H1 (cell line): ENCODE measurements around the gene NCOA1. TPM values are rescaled to one million over a fixed set of nuclear protein-coding genes. Genes with fewer than 3 reads are reported as not detected.

Source experiments
- CTCF ChIA-PET: fragments of 300-600 bp; sonication (Branson Sonifier 250); formaldehyde crosslinking; loops from one replicate; lab custom pipeline; 2021; ENCODE audit not compliant: partially characterized antibody; lab: Charles Lee
- POLR2A ChIA-PET: fragments of 300-600 bp; sonication (Branson Sonifier 250); formaldehyde crosslinking; loops from one replicate; lab custom pipeline; 2021; ENCODE audit warnings: inconsistent platforms; ENCODE audit not compliant: partially characterized antibody; lab: Charles Lee
- DNase-seq, 2 experiments: peaks; one replicate each; pipeline versions ENCODE4 v3.0.0 to v3.0.0-alpha.2; 2010 to 2022; ENCODE audit warnings: low spot score in 2 of 2, low read depth in 1 of 2, mixed read lengths in 1 of 2
- FAIRE-seq: peaks from 2 replicates; lab custom pipeline; 2011; peaks lifted over from hg19 to GRCh38; lab: Jason Lieb, UNC
- H2AFZ ChIP-seq: 2 replicates; pipeline ENCODE4 v1.8.1; 2012; ENCODE audit warnings: low read length, inconsistent platforms
- H2AK5ac ChIP-seq: 2 replicates; pipeline ENCODE4 v1.6.1; 2013; ENCODE audit warnings: low read depth, low read length
- H2BK120ac ChIP-seq: replicated peaks from 2 replicates; pipeline ENCODE3; 2013; ENCODE audit warnings: low read depth, low read length, inconsistent platforms
- H2BK12ac ChIP-seq: 2 replicates; pipeline ENCODE4 v1.6.1; 2013; ENCODE audit warnings: low read depth, low read length
- H2BK15ac ChIP-seq: 2 replicates; pipeline ENCODE4 v1.6.1; 2013; ENCODE audit warnings: low read length
- H2BK20ac ChIP-seq: 2 replicates; pipeline ENCODE4 v1.6.1; 2013; ENCODE audit warnings: low read length
- H2BK5ac ChIP-seq: 2 replicates; pipeline ENCODE4 v1.6.1; 2013; ENCODE audit warnings: low read depth, low read length
- H3K14ac ChIP-seq: 2 replicates; pipeline ENCODE4 v1.6.1; 2013; ENCODE audit warnings: inconsistent platforms; ENCODE audit not compliant: insufficient read length
- H3K18ac ChIP-seq: 2 replicates; pipeline ENCODE4 v1.6.1; 2013; ENCODE audit warnings: low read length; ENCODE audit errors: extremely low read depth
- H3K23ac ChIP-seq: 2 replicates; pipeline ENCODE4 v1.6.1; 2013; ENCODE audit warnings: inconsistent platforms; ENCODE audit not compliant: insufficient read length
- H3K23me2 ChIP-seq: 2 replicates; pipeline ENCODE4 v1.6.1; 2013; ENCODE audit warnings: low read depth, low read length
- H3K27ac ChIP-seq: 2 replicates; pipeline ENCODE4 v1.6.1; 2011; ENCODE audit warnings: low read depth, low read length, inconsistent platforms
- H3K27me3 ChIP-seq, 4 experiments: replicated peaks in 1 of 4; 1 replicate in 1 of 4; 2 replicates in 3 of 4; pipeline versions ENCODE4 v1.6.1 to v1.8.1; 2011 to 2013; ENCODE audit warnings: low read length in 3 of 4, mild to moderate bottlenecking in 3 of 4, inconsistent platforms in 2 of 4, mixed read lengths in 2 of 4, moderate library complexity in 1 of 4; ENCODE audit not compliant: control insufficient read depth in 3 of 4, insufficient read depth in 3 of 4; ENCODE audit errors: extremely low read depth in 1 of 4
- H3K36me3 ChIP-seq, 4 experiments: 2 replicates each; pipeline versions ENCODE4 v1.6.1 to v1.8.1; 2011 to 2013; ENCODE audit warnings: mild to moderate bottlenecking in 4 of 4, low read length in 3 of 4, moderate library complexity in 2 of 4, control low read depth in 1 of 4, inconsistent platforms in 1 of 4; ENCODE audit not compliant: insufficient read depth in 4 of 4, control insufficient read depth in 2 of 4
- H3K4ac ChIP-seq: replicated peaks from 2 replicates; pipeline ENCODE3; 2013; ENCODE audit warnings: low read length, low read depth, mixed read lengths, inconsistent platforms; ENCODE audit not compliant: insufficient read length
- H3K4me1 ChIP-seq, 4 experiments: replicated peaks in 1 of 4; 1 replicate in 1 of 4; 2 replicates in 3 of 4; pipeline versions ENCODE4 v1.6.1 to v1.8.1; 2011 to 2013; ENCODE audit warnings: low read length in 3 of 4, inconsistent platforms in 2 of 4, mixed read lengths in 1 of 4; ENCODE audit not compliant: insufficient read depth in 4 of 4, control insufficient read depth in 3 of 4
- H3K4me2 ChIP-seq, 2 experiments: 2 replicates each; pipeline versions ENCODE4 v1.6.1 to v1.8.1; 2011 to 2013; ENCODE audit warnings: low read depth in 2 of 2, low read length in 2 of 2, control low read depth in 1 of 2, inconsistent platforms in 1 of 2, mild to moderate bottlenecking in 1 of 2; ENCODE audit not compliant: insufficient read depth in 1 of 2
- H3K4me3 ChIP-seq, 4 experiments: fragments of 200-600, 300-600 bp in 1 of 4; sonication (generic), shearing (Covaris generic), sonication (Bioruptor Twin) in 1 of 4; 2 replicates each; pipeline versions ENCODE4 v1.5.1 to v1.8.1; 2011 to 2016; ENCODE audit warnings: low read length in 4 of 4, low read depth in 3 of 4, control low read depth in 2 of 4, inconsistent platforms in 2 of 4, mild to moderate bottlenecking in 2 of 4, mixed read lengths in 1 of 4, moderate library complexity in 1 of 4; ENCODE audit not compliant: insufficient read depth in 2 of 4; ENCODE audit errors: extremely low read depth in 1 of 4
- H3K56ac ChIP-seq: replicated peaks from 2 replicates; pipeline ENCODE3; 2013; ENCODE audit warnings: low read depth, mild to moderate bottlenecking, mixed read lengths, low read length, inconsistent platforms; ENCODE audit not compliant: insufficient read length
- H3K79me1 ChIP-seq: 2 replicates; pipeline ENCODE4 v1.6.1; 2013; ENCODE audit warnings: low read depth, low read length, control low read depth
- H3K79me2 ChIP-seq, 2 experiments: 2 replicates each; pipeline versions ENCODE4 v1.6.1 to v1.8.1; 2012 to 2013; ENCODE audit warnings: low read length in 2 of 2, mild to moderate bottlenecking in 2 of 2, inconsistent platforms in 1 of 2; ENCODE audit not compliant: insufficient read depth in 2 of 2, control insufficient read depth in 1 of 2
- H3K9ac ChIP-seq, 4 experiments: replicated peaks in 1 of 4; 1 replicate in 1 of 4; 2 replicates in 3 of 4; pipeline versions ENCODE4 v1.6.1 to v1.8.1; 2011 to 2013; ENCODE audit warnings: low read depth in 3 of 4, low read length in 3 of 4, control low read depth in 2 of 4, mild to moderate bottlenecking in 2 of 4, moderate library complexity in 2 of 4, inconsistent platforms in 1 of 4; ENCODE audit errors: extremely low read depth in 1 of 4
- H3K9me3 ChIP-seq, 2 experiments: 2 replicates each; pipeline versions ENCODE4 v1.6.1 to v1.8.1; 2012 to 2013; ENCODE audit warnings: mild to moderate bottlenecking in 2 of 2, moderate library complexity in 2 of 2, control low read depth in 1 of 2, inconsistent platforms in 1 of 2, low read depth in 1 of 2, low read length in 1 of 2, mixed read lengths in 1 of 2; ENCODE audit not compliant: insufficient read depth in 2 of 2
- H4K20me1 ChIP-seq, 2 experiments: replicated peaks in 1 of 2; 2 replicates each; pipeline versions ENCODE3 to v1.8.1; 2011 to 2013; ENCODE audit warnings: inconsistent platforms in 2 of 2, low read length in 2 of 2, mild to moderate bottlenecking in 1 of 2; ENCODE audit not compliant: insufficient read depth in 2 of 2, control insufficient read depth in 1 of 2
- H4K5ac ChIP-seq: 2 replicates; pipeline ENCODE4 v1.6.1; 2013; ENCODE audit warnings: low read length, low read depth, mixed read lengths, inconsistent platforms; ENCODE audit not compliant: insufficient read length
- H4K8ac ChIP-seq: 2 replicates; pipeline ENCODE4 v1.8.0; 2013; ENCODE audit warnings: mild to moderate bottlenecking, moderate library complexity, low read length, inconsistent platforms; ENCODE audit not compliant: insufficient read depth; ENCODE audit errors: extremely low read depth
- H4K91ac ChIP-seq: replicated peaks from 2 replicates; pipeline ENCODE3; 2013; ENCODE audit warnings: low read length, mixed read lengths, inconsistent platforms; ENCODE audit not compliant: insufficient read length
- ASH2L ChIP-seq: fragments of 200-600, 300-600 bp; sonication (generic); IDR thresholded peaks from one replicate; pipeline ENCODE4 v1.7.1; 2017; ENCODE audit warnings: low read length
- BACH1 ChIP-seq: IDR thresholded peaks from 2 replicates; pipeline ENCODE4 v1.6.1; 2012; ENCODE audit warnings: low read length, improper control_type of control experiment
- EGR1 ChIP-seq: IDR thresholded peaks from 2 replicates; pipeline ENCODE4 v1.6.1; 2011; ENCODE audit warnings: low read depth, low read length, borderline replicate concordance
- EP300 ChIP-seq, 2 experiments: IDR thresholded peaks; 1 replicate in 1 of 2; 2 replicates in 1 of 2; pipeline ENCODE4 v1.6.1; 2011 to 2012; ENCODE audit warnings: low read depth in 2 of 2, low read length in 2 of 2, mild to moderate bottlenecking in 2 of 2, borderline replicate concordance in 1 of 2, inconsistent platforms in 1 of 2, moderate library complexity in 1 of 2
- GABPA ChIP-seq: IDR thresholded peaks from 2 replicates; pipeline ENCODE4 v1.6.1; 2011; ENCODE audit warnings: mild to moderate bottlenecking, low read length, moderate library complexity, borderline replicate concordance; ENCODE audit not compliant: insufficient read depth
- HDAC2 ChIP-seq, 2 experiments: fragments of 300-600 bp in 1 of 2; sonication (generic) in 1 of 2; IDR thresholded peaks; 2 replicates each; pipeline ENCODE4 v1.6.1; 2011 to 2012; ENCODE audit warnings: low read depth in 2 of 2, low read length in 2 of 2, mild to moderate bottlenecking in 2 of 2, moderate library complexity in 2 of 2, borderline replicate concordance in 1 of 2, inconsistent platforms in 1 of 2
- JUN ChIP-seq: IDR thresholded peaks from 2 replicates; pipeline ENCODE4 v1.6.1; 2011; ENCODE audit warnings: low read depth, mild to moderate bottlenecking, improper control_type of control experiment, low read length
- MAX ChIP-seq: IDR thresholded peaks from 2 replicates; pipeline ENCODE4 v1.6.1; 2012; ENCODE audit warnings: inconsistent platforms
- PHF8 ChIP-seq: fragments of 200-600 bp; sonication (generic); conservative IDR thresholded peaks from 2 replicates; pipeline ENCODE4 v1.7.1; 2012; ENCODE audit warnings: low read depth, mild to moderate bottlenecking, inconsistent platforms, low read length, moderate library complexity
- RBBP5 ChIP-seq: IDR thresholded peaks from 2 replicates; pipeline ENCODE4 v1.7.1; 2012; ENCODE audit warnings: low read depth, mild to moderate bottlenecking, inconsistent platforms, low read length, moderate library complexity, borderline replicate concordance
- SUZ12 ChIP-seq: fragments of 200-600 bp; sonication (generic); IDR thresholded peaks from 2 replicates; pipeline ENCODE4 v1.6.1; 2012; ENCODE audit warnings: mild to moderate bottlenecking, inconsistent platforms, low read length, moderate library complexity, mixed read lengths
- TAF7 ChIP-seq: optimal IDR thresholded peaks from 2 replicates; pipeline ENCODE3; 2011; ENCODE audit warnings: low read depth, mild to moderate bottlenecking, inconsistent platforms, low read length, moderate library complexity, borderline replicate concordance
- ZNF274 ChIP-seq: IDR thresholded peaks from 2 replicates; pipeline ENCODE4 v1.7.0; 2012; ENCODE audit warnings: low read length, borderline replicate concordance; ENCODE audit errors: extremely low read depth
- WGBS, 2 experiments: shearing (Covaris generic) in 1 of 2; methylation state at CpG; one replicate each; pipeline versions ENCODE4 v1.1.6 to v1.1.7; 2013 to 2015; ENCODE audit warnings: low lambda C conversion rate in 2 of 2, mixed read lengths in 2 of 2, inconsistent platforms in 1 of 2, low coverage in 1 of 2, missing lambda C conversion rate in 1 of 2; ENCODE audit not compliant: insufficient replicate concordance in 2 of 2, insufficient coverage in 1 of 2, insufficient read length in 1 of 2; ENCODE audit errors: extremely low coverage in 1 of 2, missing lambda C conversion rate in 1 of 2; 5-methylcytosine and 5-hydroxymethylcytosine counted together
- polyA plus RNA-seq, 7 experiments: library from polyadenylated mRNA; depleted of rRNA in 3 of 7; stranded (reverse) in 5 of 7; unstranded in 2 of 7; fragments of >200 nt in 5 of 7; fragments of 200-250 nt in 2 of 7; gene quantifications; 1 replicate in 5 of 7; 2 replicates in 1 of 7; 4 replicates in 1 of 7; pipeline versions ENCODE4 v1.2.1 to v1.2.3, GENCODE V29; 2011 to 2013; ENCODE audit warnings: missing spikeins in 2 of 7, mixed read lengths in 2 of 7
- total RNA-seq: library from RNA; stranded (reverse); fragmentation: NEBNext Ultra II Directional; extraction: Animal tissue kit (Norgen Biotek cat#: 25700); gene quantifications from 2 replicates; pipeline ENCODE4 v1.2.1, GENCODE V29; 2021

Gene NCOA1
- total and polyA plus RNA-seq, 2 of the 8 experiments (the other 6 are each of a cell fraction or from before 2014, with no cell fraction given): 12.8 to 17.9 TPM

DNA sequence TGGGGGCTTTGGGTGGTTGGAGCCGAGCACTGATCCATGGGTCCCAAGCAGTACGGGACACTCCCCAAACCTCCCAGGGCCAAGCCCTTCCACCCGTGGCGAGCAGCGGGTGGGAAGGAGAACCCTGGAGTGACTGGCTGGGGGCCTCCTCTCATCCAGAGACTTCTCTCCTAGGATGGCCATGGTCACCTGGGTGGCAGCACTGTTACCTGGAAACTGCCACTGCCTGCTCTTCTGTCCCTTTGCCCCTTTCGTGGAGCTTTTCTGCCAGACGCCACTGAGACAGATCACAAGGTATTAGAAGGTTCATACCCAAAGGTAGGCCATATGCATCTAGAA is 329.1 kb downstream of the NCOA1 start:
- Histone ChIP-seq H3K9ac (no peak overlapping the region), H2BK15ac (no peak overlapping the region), H2BK20ac (0 out of 2 replicates have a peak overlapping the region, but pooled peaks have one; percentile 8), H3K9me3 (0 out of 4 replicates have a peak, but pooled peaks cover 0 to 3% of the 10 kb centered on the region in 2 experiments), H3K4ac (no peak overlapping the region), H3K23ac (no peak overlapping the region), H3K79me1 (peaks cover 3% of the 10 kb centered on the region; the same call in 1 of the 2 replicates), H4K8ac (no peak overlapping the region), H3K14ac (no peak overlapping the region), H4K5ac (no peak overlapping the region), H3K27me3 (no peaks in the 10 kb centered on the region), H3K18ac (no peak overlapping the region), H4K91ac (no peak overlapping the region), H3K27ac (no peak overlapping the region), H2BK12ac (peak overlapping the region; percentile 55; the same call in 1 of the 2 replicates), H3K4me3 (no peak overlapping the region), H3K79me2 (peaks cover 0 to 5% of the 10 kb centered on the region in 2 experiments; a peak in 1 of 4 replicates), H3K4me1 (peaks cover 15 to 25% (median 20%) of the 10 kb centered on the region in 4 experiments), H3K36me3 (peaks cover 24 to 79% (median 60%) of the 10 kb centered on the region in 4 experiments), H2BK5ac (peak overlapping the region; percentile 67), H2BK120ac (no peak overlapping the region), H2AK5ac (no peak overlapping the region), H3K23me2 (peaks cover 2% of the 10 kb centered on the region; the same call in 1 of the 2 replicates), H3K4me2 (no peak overlapping the region), H3K56ac (no peak overlapping the region), H2AFZ (no peak overlapping the region), H4K20me1 (peaks cover 0 to 9% of the 10 kb centered on the region in 2 experiments)
- no peak for FAIRE-seq
- ChIA-PET CTCF (interaction anchor here (0.6 to 3.8 kb wide), 8 partner anchors 8 to 411 kb away, joined by 4 to 24 read pairs (median 7); partner anchors contain the start of genes CENPO and PTRHD1), POLR2A (interaction anchor here (0.9 to 1.7 kb wide), 2 partner anchors 19 to 20 kb away, joined by 3 to 4 read pairs; no protein-coding TSS in a partner anchor)
- peak in 1 of 2 experiments; percentile 41 for DNase-seq
- 90% methylated on average over 5 of the region's 7 CpGs; no CpG with 5 or more reads in 1 of the 2 experiments for WGBS, 2 experiments
- TF ChIP-seq SUZ12: no peak
- TF ChIP-seq ZNF274: no peak
- TF ChIP-seq EP300 (IDR thresholded peaks at IDR 0.05; ENCODE audit: borderline replicate concordance in 1 of 2, low read depth in 2 of 2, low read length in 2 of 2): no peak
- no peak for TF ChIP-seq RBBP5
- no peak for TF ChIP-seq GABPA
- no peak for TF ChIP-seq ASH2L
- TF ChIP-seq JUN: no peak
- no peak for TF ChIP-seq MAX
- no peak for TF ChIP-seq EGR1
- no peak for TF ChIP-seq BACH1
- no peak for TF ChIP-seq PHF8
- no peak for TF ChIP-seq TAF7
- no peak for TF ChIP-seq HDAC2 (IDR thresholded peaks at IDR 0.05; ENCODE audit: borderline replicate concordance in 1 of 2, low read depth in 2 of 2, low read length in 2 of 2)
